Gastroesophageal sphincter (tissue), 3 donors: ENCODE measurements around the gene MTX1.
"Not testable (repeated sequence)": the region's sequence is repeated elsewhere in the genome, so short reads cannot be mapped to it uniquely, and the experiment has no call there.

Source experiments
- CTCF ChIP-seq, 4 experiments: fragments of 200-600 bp in 2 of 4; fragments of 450-650 bp in 2 of 4; sonication (generic) in 1 of 4; IDR thresholded peaks; one replicate each; pipeline ENCODE4 v1.5.1; 2017 to 2019; ENCODE audit warnings: antibody characterized with exemption in 4 of 4, mild to moderate bottlenecking in 2 of 4, moderate library complexity in 2 of 4
- EP300 ChIP-seq: sonication (generic); formaldehyde crosslinking; IDR thresholded peaks from one replicate; pipeline ENCODE4 v1.6.1; 2017; ENCODE audit warnings: antibody characterized with exemption, mild to moderate bottlenecking
- POLR2A ChIP-seq, 2 donors: fragments of 450-650 bp; IDR thresholded peaks; one replicate each; pipeline ENCODE4 v1.6.1; 2017; ENCODE audit warnings: antibody characterized with exemption in 2 of 2, mild to moderate bottlenecking in 2 of 2, moderate library complexity in 1 of 2
- POLR2AphosphoS5 ChIP-seq: sonication (generic); formaldehyde crosslinking; IDR thresholded peaks from one replicate; pipeline ENCODE4 v1.6.1; 2017; ENCODE audit warnings: antibody characterized with exemption

DNA sequence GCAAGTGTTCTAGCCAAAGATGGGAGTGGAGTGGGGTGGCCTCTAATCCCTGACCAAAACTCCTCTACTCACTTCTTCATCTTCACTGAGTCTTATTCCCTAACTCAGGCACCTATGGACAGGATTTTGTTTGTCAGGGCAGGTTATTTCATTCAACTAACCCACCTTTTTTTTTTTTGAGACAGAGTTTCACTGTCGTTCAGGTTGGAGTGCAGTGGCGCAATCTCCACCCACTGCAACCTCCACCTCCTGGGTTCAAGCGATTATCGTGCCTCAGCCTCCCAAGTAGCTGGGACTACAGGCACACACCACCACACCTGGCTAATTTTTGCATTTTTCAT lies 40.4 kb upstream of the MTX1 start:
- not testable (repeated sequence) for TF ChIP-seq CTCF (IDR thresholded peaks at IDR 0.05); POLR2A (IDR thresholded peaks at IDR 0.05); EP300; POLR2AphosphoS5
